Peyer's patch (tissue), 4 donors: ENCODE results near the gene GKN1. TPM values are rescaled to one million over a fixed set of nuclear protein-coding genes. Genes with fewer than 3 reads are reported as not detected.

ENCODE experiments used
- DNase-seq, 3 donors: peaks; one replicate each; pipeline ENCODE4 v3.0.0-alpha.2; 2017 to 2019
- H3K27ac ChIP-seq, 4 donors: fragments of 200-600 bp; sonication (generic); one replicate each; pipeline ENCODE4 v1.5.1; 2016 to 2019
- H3K27me3 ChIP-seq, 2 donors: fragments of 200-600 bp; sonication (generic); one replicate each; pipeline ENCODE4 v1.5.1; 2019
- H3K36me3 ChIP-seq, 3 donors: fragments of 200-600 bp; sonication (generic); one replicate each; pipeline ENCODE4 v1.5.1; 2016 to 2019
- H3K4me1 ChIP-seq, 4 donors: fragments of 200-600 bp; sonication (generic); one replicate each; pipeline ENCODE4 v1.5.1; 2016 to 2019
- H3K4me3 ChIP-seq, 4 donors: fragments of 200-600 bp; sonication (generic); 1 replicate in 3 of 4; 2 replicates in 1 of 4; pipeline ENCODE4 v1.5.1; 2016 to 2019; ENCODE audit warnings: mild to moderate bottlenecking in 1 of 4
- H3K9me3 ChIP-seq, 4 donors: fragments of 200-600 bp; sonication (generic); one replicate each; pipeline ENCODE4 v1.5.1; 2016 to 2019; ENCODE audit warnings: mild to moderate bottlenecking in 1 of 4
- POLR2A ChIP-seq, 2 donors: fragments of 450-650 bp; IDR thresholded peaks; one replicate each; pipeline ENCODE4 v1.5.1; 2017; ENCODE audit warnings: antibody characterized with exemption in 2 of 2, mild to moderate bottlenecking in 2 of 2, moderate library complexity in 2 of 2
- total RNA-seq, 4 donors: library from RNA; depleted of rRNA; stranded (reverse); fragments of >200 nt; gene quantifications; one replicate each; pipeline ENCODE4 v1.1.0, GENCODE V29; 2016
- TF ChIP-seq, protein P1 (sequence below), 6 experiments: fragments of 450-650 bp in 4 of 6; fragments of 200-600 bp in 2 of 6; sonication (generic) in 1 of 6; IDR thresholded peaks; one replicate each; pipeline ENCODE4 v1.5.1; 2017 to 2019; ENCODE audit warnings: antibody characterized with exemption in 6 of 6, mild to moderate bottlenecking in 3 of 6, moderate library complexity in 1 of 6

The GKN1 gene
- total RNA-seq, 4 donors from 2014 or later, result not detected

DNA sequence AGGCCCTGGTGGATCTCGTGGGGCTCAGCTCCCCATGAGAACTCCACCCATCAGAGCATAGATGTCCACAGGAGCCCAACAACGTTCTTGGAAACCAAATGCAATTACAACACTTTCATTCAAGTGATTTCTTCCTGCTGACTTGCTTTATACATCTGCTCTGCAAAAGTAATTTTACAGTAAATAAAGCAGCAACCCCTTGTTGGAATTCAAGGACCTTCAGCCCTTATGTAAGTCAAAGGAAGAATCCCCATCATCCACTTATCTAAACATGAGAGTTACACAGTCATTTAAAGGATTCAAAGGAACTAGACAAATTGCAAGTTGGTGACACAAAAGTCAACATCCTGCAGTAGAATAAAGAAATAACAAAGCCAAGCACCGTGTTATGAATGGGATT lies 21.5 kb downstream of the GKN1 start:
- no peak for TF ChIP-seq POLR2A (IDR thresholded peaks at IDR 0.05)
- TF ChIP-seq, protein P1, sequence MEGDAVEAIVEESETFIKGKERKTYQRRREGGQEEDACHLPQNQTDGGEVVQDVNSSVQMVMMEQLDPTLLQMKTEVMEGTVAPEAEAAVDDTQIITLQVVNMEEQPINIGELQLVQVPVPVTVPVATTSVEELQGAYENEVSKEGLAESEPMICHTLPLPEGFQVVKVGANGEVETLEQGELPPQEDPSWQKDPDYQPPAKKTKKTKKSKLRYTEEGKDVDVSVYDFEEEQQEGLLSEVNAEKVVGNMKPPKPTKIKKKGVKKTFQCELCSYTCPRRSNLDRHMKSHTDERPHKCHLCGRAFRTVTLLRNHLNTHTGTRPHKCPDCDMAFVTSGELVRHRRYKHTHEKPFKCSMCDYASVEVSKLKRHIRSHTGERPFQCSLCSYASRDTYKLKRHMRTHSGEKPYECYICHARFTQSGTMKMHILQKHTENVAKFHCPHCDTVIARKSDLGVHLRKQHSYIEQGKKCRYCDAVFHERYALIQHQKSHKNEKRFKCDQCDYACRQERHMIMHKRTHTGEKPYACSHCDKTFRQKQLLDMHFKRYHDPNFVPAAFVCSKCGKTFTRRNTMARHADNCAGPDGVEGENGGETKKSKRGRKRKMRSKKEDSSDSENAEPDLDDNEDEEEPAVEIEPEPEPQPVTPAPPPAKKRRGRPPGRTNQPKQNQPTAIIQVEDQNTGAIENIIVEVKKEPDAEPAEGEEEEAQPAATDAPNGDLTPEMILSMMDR (IDR thresholded peaks at IDR 0.05), result no peak

DNA sequence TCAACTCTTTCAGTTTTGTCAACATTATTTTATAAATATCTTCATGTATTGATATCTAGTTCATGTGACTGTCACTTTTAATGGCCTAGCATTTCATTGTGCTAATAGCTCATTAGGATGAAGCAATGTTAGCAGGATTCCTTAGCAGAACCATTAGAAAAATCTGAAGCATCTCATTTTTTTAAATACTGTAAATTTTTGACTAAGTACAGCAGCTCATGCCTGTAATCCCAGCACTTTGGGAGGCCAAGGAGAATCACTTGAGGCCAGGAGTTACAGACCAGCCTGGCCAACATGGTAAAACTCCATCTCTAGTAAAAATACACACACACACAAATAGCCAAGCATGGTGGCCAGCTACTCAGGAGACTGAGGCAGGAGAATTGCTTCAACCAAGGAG lies 23.0 kb downstream of the GKN1 start:
- TF ChIP-seq POLR2A (IDR thresholded peaks at IDR 0.05), result no peak
- TF ChIP-seq, protein P1 (IDR thresholded peaks at IDR 0.05), result no peak
- no peaks in the 10 kb centered on the region for H3K4me1 ChIP-seq
- DNase-seq, result no peak

More for the DNA sequence above, 21.5 kb downstream of the GKN1 start:
- no peak overlapping the region for H3K4me3 ChIP-seq
- DNase-seq, result no peak
- H3K27ac ChIP-seq, result no peak overlapping the region
- no peaks in the 10 kb centered on the region for H3K4me1 ChIP-seq
- H3K27me3 ChIP-seq, result no peaks in the 10 kb centered on the region
- no peaks in the 10 kb centered on the region for H3K36me3 ChIP-seq
- H3K9me3 ChIP-seq, result no peaks in the 10 kb centered on the region

DNA sequence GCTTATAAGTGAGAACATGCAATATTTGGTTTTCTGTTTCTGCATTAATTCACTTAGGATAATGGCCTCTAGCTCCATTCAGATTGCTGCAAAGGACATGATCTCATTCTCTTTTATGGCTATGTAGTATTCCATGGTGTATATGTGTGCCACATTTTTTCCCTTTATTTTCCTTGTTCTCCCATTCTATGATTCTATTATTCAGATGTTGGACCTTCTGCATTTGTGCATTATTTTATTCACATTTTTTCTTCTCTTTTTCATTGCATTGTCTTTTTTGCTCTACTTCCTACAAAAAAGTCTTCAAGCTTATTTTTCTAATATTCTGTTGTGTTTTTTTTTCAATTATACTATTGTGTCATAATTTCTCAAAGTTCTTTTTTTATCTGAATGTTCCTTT lies 27.4 kb downstream of the GKN1 start:
- Histone ChIP-seq H3K4me1 (no peaks in the 10 kb centered on the region), H3K4me3 (no peak overlapping the region), H3K36me3 (no peaks in the 10 kb centered on the region), H3K27me3 (no peaks in the 10 kb centered on the region), H3K9me3 (no peaks in the 10 kb centered on the region), H3K27ac (no peak overlapping the region)
- TF ChIP-seq, protein P1 (IDR thresholded peaks at IDR 0.05), result no peak
- TF ChIP-seq POLR2A (IDR thresholded peaks at IDR 0.05), result no peak
- DNase-seq, result no peak

More for the DNA sequence above, 23.0 kb downstream of the GKN1 start:
- no peaks in the 10 kb centered on the region for H3K9me3 ChIP-seq
- H3K4me3 ChIP-seq, result no peak overlapping the region
- no peak overlapping the region for H3K27ac ChIP-seq
- no peaks in the 10 kb centered on the region for H3K27me3 ChIP-seq
- H3K36me3 ChIP-seq, result no peaks in the 10 kb centered on the region

DNA sequence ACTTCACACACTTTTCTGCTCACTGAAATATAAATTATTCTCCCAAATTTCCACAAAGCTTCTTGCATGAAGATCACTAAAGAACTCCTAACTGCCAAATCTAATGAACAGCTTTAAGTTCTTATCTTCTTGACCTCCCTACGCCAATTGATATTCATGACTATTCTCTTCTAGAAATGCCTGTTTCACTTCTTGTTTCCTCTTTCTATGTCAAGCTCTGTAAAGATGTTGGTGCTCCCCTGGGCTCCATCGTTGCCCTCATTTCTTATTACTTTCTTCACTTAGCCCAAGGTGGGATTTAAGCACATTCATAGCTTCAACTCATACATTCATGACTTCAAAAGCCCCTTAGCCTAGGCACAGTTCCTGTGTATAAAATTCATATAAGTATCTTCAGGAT lies 29.3 kb downstream of the GKN1 start:
- Histone ChIP-seq H3K27ac (no peak overlapping the region), H3K9me3 (no peaks in the 10 kb centered on the region), H3K36me3 (no peaks in the 10 kb centered on the region), H3K4me1 (no peaks in the 10 kb centered on the region), H3K27me3 (no peaks in the 10 kb centered on the region), H3K4me3 (no peak overlapping the region)
- DNase-seq, result no peak
- TF ChIP-seq POLR2A (IDR thresholded peaks at IDR 0.05), result no peak
- TF ChIP-seq, protein P1 (IDR thresholded peaks at IDR 0.05), result no peak

DNA sequence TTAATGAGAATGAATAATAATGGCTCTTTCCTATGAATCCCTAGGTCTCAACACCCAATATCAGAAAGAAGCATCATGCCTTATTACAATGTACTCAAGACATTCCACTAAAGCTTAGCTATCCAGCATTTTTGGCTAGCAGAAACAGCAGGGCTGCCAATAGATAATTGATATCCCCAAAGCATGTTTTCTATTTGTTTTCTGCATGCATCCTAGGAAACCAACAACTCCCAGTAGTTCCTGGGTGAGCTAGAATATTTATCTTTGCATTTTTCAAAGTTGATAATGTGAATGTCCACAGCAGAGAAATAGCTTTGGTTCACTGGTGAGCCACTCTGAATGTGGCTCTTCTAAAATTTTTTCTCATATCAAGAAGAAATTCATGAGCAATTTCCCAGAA lies 32.7 kb downstream of the GKN1 start:
- H3K4me3 ChIP-seq, result no peak overlapping the region
- H3K27me3 ChIP-seq, result no peaks in the 10 kb centered on the region
- no peak for DNase-seq
- H3K27ac ChIP-seq, result no peak overlapping the region
- H3K9me3 ChIP-seq, result no peaks in the 10 kb centered on the region
- H3K36me3 ChIP-seq, result no peaks in the 10 kb centered on the region
- H3K4me1 ChIP-seq, result no peaks in the 10 kb centered on the region
- TF ChIP-seq, protein P1 (IDR thresholded peaks at IDR 0.05), result no peak
- no peak for TF ChIP-seq POLR2A (IDR thresholded peaks at IDR 0.05)

DNA sequence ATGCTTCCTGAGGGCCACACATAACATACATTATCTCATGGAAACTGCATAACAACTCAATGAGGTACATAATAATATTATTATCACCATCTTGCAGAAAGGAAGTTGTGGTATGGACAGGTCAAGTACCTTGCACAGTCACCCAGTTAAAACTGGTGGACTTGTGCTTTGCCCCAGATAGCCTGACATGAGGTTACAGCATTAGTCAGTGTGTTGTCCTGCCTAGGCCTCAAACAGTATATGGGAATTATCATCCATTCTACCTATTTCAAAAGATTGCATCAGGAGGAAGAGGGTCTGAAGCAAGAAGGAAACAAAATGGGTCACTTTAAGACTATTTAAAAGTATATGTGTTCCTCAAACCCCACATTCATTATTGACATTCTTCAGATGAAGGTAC lies 33.2 kb downstream of the GKN1 start:
- no peak for DNase-seq
- Histone ChIP-seq H3K27me3 (no peaks in the 10 kb centered on the region), H3K4me3 (no peak overlapping the region), H3K27ac (no peak overlapping the region), H3K36me3 (no peaks in the 10 kb centered on the region), H3K9me3 (no peaks in the 10 kb centered on the region), H3K4me1 (no peaks in the 10 kb centered on the region)
- TF ChIP-seq, protein P1 (IDR thresholded peaks at IDR 0.05), result no peak
- no peak for TF ChIP-seq POLR2A (IDR thresholded peaks at IDR 0.05)
